G401.6 (cell line): ENCODE measurements around the gene ACOX3.
"Not testable (repeated sequence)": the region's sequence is repeated elsewhere in the genome, so short reads cannot be mapped to it uniquely, and the experiment has no call there.

ENCODE experiments used
- FAIRE-seq: peaks from 2 replicates; lab custom pipeline; 2012; peaks lifted over from hg19 to GRCh38; lab: Jason Lieb, UNC

Gene ACOX3

GRCh38 chr4:8440492-8441311, at the start of gene ACOX3, which contains the start of gene TRMT44:
Gene ACOX3, minus strand, starts transcription at chr4:8440723. Its CDS starts 24,202 bp downstream, at chr4:8416521.
Gene TRMT44, plus strand, starts transcription at chr4:8440777. Its CDS starts 46 bp downstream, at chr4:8440823.
- FAIRE-seq, result peak; percentile 91

DNA sequence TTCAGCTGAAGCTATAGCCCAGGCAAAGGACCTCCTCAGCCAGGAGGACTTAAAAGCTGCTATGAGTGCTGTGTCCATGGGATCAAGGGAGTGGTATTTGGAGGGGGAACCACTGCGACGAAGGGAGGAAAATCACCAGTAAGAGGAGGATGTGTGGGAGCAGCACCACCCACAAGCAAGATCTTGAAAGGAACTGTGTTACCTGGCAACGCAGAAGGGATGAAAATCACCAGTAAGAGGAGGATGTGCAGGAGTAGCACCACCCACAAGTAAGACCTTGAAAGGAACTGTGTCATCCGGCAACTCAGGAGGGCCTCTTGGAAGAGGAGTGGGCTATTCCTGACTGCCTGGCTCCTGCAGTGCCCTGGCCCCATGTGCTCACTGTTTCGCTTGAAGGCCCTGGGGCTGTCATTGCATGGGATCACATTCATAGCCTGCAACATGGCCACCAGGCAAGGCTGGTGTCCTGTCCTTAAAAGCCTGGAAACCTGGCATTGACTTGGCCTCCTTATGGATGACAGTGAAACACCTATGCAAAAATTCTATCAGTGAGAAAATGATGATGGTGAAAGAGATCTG, 48.4 kb upstream of the ACOX3 start:
- FAIRE-seq, result no peak

DNA sequence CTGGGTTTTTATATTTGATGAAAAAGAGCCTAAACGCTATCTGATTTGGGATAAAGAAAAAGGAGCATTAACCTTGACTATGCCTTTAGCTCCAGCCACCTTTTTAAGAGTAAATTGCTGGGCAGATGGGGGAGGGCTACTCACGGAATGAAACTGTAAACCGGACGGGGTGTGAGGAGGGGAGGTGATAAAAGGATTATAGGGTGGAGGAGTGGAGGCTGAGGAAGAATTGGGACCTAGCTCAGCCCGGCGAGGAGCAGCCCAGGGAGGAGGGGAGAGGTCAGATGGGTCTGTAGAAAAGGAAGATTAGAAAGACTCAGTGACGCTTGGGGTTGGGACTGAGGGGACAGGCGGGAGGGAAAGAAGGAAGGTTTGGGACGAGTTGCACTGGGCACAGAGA, 46.1 kb upstream of the ACOX3 start:
- FAIRE-seq, result not testable (repeated sequence)

GRCh38 chr4:8480221-8480620, 39.7 kb upstream of the ACOX3 start:
- no peak for FAIRE-seq

DNA sequence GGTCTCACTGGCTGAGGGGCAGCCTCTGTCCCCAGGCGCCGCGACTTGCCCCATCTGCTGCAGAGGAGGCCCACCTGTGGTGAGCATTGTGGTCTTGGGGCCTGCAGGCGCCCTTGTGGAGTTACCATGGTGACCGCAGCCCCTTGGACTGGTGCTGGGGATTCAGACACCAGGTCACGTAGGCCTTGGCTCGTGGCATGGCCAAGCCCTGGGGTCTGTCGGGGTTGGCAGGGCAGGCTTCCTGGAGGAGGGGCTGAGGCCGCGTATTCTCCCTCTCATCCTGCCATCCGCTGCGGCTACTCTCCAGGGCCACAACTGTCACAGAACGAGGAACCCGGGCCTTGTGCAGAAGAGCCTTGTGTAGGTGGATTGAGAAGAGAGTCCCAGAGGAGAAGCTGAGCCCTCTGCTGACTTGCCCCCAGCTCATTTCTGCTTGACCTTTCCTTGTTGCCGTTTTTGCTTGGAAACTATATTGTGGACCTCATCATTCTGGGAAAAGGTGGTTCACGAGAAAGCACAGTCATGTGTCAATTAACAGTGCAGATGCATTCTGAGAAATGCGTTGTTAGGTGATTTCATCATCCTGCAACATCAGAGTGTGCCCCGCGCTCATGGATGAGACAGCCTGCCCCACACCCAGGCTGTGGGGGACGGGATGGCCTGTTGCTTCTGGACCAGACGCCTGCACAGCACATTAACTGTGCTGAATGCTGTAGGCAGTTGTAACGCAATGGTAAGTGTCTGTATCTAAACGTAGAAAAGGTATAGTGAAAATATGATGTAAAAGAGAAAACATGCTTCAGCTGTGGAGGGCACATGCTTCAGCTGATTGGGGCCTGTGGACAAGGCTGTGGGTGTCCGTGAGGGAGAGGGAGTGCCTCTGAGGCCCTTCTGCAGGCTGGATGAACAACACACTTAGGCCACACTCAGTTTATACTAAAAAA, 38.5 kb upstream of the ACOX3 start:
- no peak for FAIRE-seq

DNA sequence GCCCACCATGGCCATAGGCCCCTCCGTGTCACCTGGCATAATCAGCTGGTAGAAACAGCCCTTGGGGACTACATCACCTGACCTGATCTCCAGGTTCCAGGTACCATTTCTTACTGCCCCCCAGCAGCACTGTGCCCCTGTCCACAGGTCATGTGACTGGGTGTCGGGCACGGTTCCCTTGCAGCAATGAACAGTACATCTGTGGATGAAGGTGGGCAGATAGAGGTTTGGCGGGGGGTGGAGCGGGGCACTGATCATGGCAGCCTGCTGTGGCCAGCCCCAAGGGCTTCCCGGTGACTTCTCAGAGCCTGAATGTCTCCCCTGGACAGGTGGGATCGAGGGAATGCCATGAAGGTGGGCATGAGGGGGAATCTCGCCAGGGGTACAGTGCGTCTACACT, 37.8 kb upstream of the ACOX3 start:
- FAIRE-seq, result no peak

DNA sequence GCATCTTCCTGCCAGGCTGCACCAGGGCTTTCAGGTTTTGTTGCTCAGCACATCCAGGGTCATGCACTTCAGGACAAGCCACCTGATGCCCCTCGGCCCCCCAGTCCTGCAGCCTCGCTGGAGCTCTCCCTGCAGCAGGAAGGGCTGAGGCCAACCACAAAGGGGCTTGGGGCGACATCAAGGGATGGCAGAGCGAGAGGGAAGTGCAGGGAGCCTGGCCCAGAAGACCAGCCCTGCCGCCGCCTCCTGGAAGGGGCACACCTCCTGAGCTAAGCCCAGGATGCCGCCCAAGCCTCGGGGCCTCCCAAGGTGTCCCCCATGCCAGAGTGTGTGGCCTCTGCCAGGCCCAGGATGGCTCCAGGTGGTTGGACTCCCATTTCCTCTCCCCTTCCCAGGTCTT, 37.2 kb upstream of the ACOX3 start:
- FAIRE-seq, result no peak

DNA sequence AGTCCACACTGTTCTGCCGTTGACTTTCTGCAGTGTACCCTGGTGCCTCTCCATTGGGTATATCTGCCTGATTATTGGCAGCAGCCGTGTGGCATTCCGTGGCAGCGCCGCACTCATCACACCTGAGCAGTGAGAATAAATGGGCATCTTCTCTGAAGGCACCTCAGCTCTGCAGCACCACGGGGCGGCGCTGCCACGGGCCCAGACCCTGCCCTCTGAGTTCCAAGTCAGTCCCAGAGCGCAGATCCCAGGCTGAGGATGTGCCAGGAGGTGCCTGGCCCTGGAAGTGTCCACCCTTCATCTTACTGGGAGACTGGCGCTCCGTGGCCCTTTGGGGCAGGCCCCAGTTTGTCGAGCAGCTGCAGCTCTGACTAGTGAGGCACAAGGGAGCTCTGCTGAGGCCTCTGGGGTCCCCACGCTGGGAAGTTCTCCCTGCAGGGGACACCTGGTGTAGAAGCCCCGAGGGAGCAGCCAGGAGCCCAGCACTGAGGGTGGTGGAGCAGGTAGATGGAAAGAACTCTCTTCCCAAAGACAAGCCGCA, 36.6 kb upstream of the ACOX3 start:
- FAIRE-seq, result no peak

GRCh38 chr4:8475751-8476575, 35.4 kb upstream of the ACOX3 start:
- no peak for FAIRE-seq

DNA sequence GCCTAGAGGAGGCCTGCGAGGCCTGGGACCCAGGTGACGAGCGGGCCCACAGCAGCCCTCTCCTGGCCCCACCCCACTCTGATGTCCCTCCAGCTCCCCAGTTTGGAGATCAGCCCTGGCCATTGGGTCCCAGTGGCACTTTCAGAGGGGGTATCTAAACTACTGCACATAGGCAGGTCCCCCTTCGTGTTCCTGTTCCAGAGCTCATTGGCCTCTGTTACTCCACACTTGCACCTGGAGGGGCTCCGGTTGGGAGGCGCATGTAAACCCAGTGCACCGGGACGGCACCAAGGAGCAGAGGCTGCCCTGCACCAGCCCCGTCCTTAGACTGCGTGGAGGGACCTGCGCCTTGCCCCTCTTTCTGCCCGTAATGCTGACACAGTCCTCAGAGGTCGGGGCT, 34.3 kb upstream of the ACOX3 start:
- FAIRE-seq, result no peak

DNA sequence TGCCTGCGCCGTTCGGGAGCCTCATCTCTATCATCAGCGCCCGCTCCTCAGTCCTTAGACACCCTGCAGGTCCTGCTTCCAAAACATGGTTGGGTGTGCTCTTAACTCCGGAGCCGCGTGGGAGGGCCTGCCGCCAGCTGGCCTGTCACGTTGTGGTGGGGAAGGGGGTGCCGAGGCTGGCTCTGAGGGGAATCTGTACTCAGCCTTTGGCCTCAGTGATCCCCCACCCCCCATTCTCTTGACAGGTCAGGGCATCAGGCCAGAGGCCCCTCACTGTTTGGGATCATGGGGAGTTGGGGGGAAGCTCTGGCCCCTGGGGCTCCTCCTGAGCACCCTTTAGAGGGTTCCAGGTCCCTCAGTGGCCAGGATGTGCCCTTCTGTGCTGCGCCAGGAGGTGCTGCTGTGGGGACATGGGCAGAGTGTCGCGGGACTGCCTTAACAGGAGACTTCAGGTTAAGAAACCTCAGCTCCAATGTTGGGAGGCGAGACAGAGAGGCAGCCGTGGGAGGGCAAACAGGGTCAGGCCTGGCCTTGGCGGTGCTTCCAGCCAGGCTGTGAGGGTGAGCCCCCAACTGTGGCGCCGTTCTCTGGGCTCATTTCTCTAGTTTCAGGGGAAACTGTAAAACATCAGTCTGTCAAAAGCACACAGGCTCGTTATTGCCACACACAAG, 33.5 kb upstream of the ACOX3 start:
- no peak for FAIRE-seq

DNA sequence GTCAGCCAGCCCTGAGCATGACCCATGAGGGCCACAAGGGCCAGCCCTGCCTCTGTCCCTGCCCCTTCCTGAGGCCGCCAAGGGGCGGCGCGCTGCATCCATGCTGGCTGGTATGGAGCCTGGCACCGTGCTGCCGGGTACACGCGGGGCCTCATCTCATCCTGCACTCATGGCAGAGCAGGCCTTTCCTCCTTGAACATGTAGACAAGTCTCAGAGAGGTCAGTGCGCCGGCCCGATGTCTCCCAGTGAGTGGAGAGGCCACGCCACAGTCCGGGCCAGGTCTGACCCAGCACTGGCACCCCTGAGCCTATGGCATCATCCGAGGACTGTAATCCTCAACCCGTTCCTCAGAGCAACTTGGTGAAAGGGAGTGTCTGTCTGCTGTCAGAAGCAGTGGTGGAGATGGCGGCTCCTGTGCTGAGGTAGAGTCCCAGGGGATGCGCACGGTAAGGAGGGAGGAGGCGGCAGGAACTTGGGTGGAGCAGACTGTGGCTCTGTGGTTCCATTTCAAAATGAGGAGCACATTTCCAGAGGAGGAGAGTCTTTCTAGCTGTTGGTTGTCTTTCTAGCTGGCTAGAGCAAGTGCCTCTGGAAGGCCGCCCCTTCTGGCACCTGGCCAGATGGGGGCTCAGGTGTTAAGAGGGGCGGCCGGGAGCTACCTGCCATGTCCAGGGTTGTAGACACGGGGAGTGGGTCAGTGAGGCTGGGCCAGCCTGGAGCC, 32.8 kb upstream of the ACOX3 start:
- FAIRE-seq, result no peak

GRCh38 chr4:8472689-8473197, 32.2 kb upstream of the ACOX3 start:
- FAIRE-seq, result no peak

- no peak for FAIRE-seq
Measured at GRCh38 chr4:8472158-8472688, 31.7 kb upstream of the ACOX3 start.

- FAIRE-seq, result no peak
Measured at GRCh38 chr4:8471211-8471875, 30.8 kb upstream of the ACOX3 start.

DNA sequence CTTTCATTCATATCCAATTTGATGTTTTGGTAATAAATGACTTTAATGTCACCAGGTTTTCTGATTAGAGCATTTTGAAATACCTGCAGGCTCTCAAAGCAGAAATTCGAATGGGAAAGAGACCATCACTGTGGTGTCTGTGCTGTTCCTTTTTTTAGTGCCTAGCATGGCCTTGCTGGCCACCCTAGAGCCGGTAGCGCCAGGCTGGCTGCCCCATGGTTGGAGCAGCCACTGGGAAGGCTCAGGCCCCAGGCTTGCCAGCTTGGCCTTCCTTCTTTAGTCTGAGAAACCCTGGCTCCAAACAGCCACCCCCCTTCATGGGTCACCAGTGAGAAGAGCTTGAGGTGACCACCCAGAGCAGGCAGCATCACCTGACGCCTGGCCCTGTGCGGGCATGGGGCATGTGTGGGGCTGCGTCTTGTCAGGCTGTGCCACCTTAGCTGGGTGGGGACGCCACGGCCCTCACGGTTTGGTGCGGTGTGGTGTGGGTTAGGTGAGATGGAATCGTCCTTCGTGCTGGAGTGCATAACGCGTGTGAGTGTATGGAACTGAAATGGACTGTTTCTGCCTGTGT, 30.0 kb upstream of the ACOX3 start:
- no peak for FAIRE-seq

GRCh38 chr4:8469550-8469949, 29.0 kb upstream of the ACOX3 start:
- FAIRE-seq, result no peak

DNA sequence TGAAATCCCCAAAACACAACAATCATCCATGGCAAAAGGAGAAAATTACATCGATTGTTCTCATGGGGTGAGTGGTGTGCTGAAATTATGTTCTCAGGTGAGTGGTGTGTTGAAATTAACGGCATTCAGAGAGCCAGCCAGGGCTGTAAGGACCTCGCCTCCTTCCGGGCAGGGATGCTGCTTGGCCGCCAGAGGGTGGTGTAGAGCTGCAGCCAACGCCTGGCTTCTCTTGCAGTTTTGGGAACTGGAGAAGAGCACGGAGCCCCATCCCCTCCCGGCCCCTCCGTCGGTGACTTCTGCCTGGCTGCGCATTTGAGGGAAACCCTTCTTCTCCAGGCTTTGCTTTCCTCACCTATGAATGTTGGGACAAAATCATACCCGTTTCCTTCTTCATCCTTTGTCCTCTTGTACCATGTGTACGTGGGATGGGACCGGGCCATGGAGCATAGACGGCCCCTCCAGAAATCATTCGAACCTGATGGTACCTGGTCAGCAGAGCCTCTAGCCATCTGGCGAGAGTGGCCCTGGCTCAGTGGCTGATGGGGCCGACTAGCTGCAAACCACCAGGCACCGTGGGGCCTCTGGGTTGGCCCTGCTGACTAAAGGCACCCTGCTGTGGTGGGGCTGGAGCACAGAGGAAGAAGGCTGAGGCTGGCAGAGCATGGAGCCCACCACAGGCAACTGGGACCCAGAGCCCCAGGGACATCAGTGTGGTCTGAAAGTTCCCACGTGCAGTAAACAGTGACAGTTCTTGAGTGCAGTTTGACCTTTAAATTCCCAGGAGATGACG, 28.4 kb upstream of the ACOX3 start:
- peak; percentile 15 for FAIRE-seq
